Thyroid gland (tissue), 4 donors: ENCODE data around the gene MRPL9. TPM values are rescaled to one million over a fixed set of nuclear protein-coding genes. Genes with fewer than 3 reads are reported as not detected.

Source experiments
- DNase-seq, 2 donors: peaks; one replicate each; pipeline ENCODE4 v3.0.0-alpha.2; 2019
- H3K27ac ChIP-seq, 3 donors: fragments of 200-600 bp; sonication (generic); 1 replicate in 2 of 3; 2 replicates in 1 of 3; pipeline ENCODE4 v1.5.1; 2016 to 2019; ENCODE audit warnings: mild to moderate bottlenecking in 1 of 3, moderate library complexity in 1 of 3
- H3K27me3 ChIP-seq: fragments of 200-600 bp; sonication (generic); one replicate; pipeline ENCODE4 v1.5.1; 2019
- H3K36me3 ChIP-seq, 2 donors: fragments of 200-600 bp; sonication (generic); one replicate each; pipeline ENCODE4 v1.5.1; 2016 to 2019
- H3K4me1 ChIP-seq, 2 donors: fragments of 200-600 bp; sonication (generic); one replicate each; pipeline ENCODE4 v1.5.1; 2017 to 2019
- H3K4me3 ChIP-seq, 3 donors: fragments of 200-600 bp; sonication (generic); replicated peaks in 1 of 3; 1 replicate in 2 of 3; 2 replicates in 1 of 3; pipeline ENCODE4 v1.5.1; 2016; ENCODE audit warnings: mild to moderate bottlenecking in 1 of 3
- H3K9me3 ChIP-seq: fragments of 200-600 bp; sonication (generic); one replicate; pipeline ENCODE4 v1.5.1; 2017
- CTCF ChIP-seq, 6 experiments: fragments of 200-600 bp in 3 of 6; fragments of 450-650 bp in 3 of 6; sonication (generic) in 3 of 6; IDR thresholded peaks; one replicate each; pipeline ENCODE4 v1.5.1; 2016 to 2019; ENCODE audit warnings: antibody characterized with exemption in 6 of 6, mild to moderate bottlenecking in 2 of 6, inconsistent platforms in 1 of 6, moderate library complexity in 1 of 6
- POLR2A ChIP-seq, 2 donors: fragments of 450-650 bp; IDR thresholded peaks; one replicate each; pipeline ENCODE4 v1.6.1; 2017; ENCODE audit warnings: antibody characterized with exemption in 2 of 2, mild to moderate bottlenecking in 2 of 2, moderate library complexity in 1 of 2
- WGBS, 2 donors: methylation state at CpG; one replicate each; pipeline ENCODE4 v1.1.5; 2017; 5-methylcytosine and 5-hydroxymethylcytosine counted together
- intact Hi-C: fragments of 100-400 bp; cut with DNase I; formaldehyde crosslinking; loops from one replicate; pipeline ENCODE4 v1.15.1; 2023
- small RNA-seq: library from RNA; depleted of rRNA; stranded (forward); fragments of <200 nt; gene quantifications from one replicate; pipeline ENCODE3, GENCODE V24; 2016
- total RNA-seq, 4 donors: library from RNA; depleted of rRNA; stranded (reverse); fragments of >200 nt; gene quantifications; one replicate each; pipeline ENCODE4 v1.2.3, GENCODE V29; 2016

The MRPL9 gene
- total RNA-seq, 4 donors from 2014 or later: 57.2 to 66.5 (median 61.8) TPM

GRCh38 chr1:151711044-151711800, 52.1 kb downstream of the MRPL9 start:
- intact Hi-C loops: no loop called here
- Histone ChIP-seq H3K27ac (no peak overlapping the region), H3K27me3 (peaks cover 6% of the 10 kb centered on the region), H3K4me1 (no peaks in the 10 kb centered on the region), H3K36me3 (no peaks in the 10 kb centered on the region), H3K4me3 (no peak overlapping the region), H3K9me3 (no peaks in the 10 kb centered on the region)
- WGBS, 2 donors: 74 to 82% methylated on average over 20 of the region's 21 CpGs
- TF ChIP-seq CTCF (IDR thresholded peaks at IDR 0.05): no peak
- TF ChIP-seq POLR2A (IDR thresholded peaks at IDR 0.05): no peak
- no peak for DNase-seq

DNA sequence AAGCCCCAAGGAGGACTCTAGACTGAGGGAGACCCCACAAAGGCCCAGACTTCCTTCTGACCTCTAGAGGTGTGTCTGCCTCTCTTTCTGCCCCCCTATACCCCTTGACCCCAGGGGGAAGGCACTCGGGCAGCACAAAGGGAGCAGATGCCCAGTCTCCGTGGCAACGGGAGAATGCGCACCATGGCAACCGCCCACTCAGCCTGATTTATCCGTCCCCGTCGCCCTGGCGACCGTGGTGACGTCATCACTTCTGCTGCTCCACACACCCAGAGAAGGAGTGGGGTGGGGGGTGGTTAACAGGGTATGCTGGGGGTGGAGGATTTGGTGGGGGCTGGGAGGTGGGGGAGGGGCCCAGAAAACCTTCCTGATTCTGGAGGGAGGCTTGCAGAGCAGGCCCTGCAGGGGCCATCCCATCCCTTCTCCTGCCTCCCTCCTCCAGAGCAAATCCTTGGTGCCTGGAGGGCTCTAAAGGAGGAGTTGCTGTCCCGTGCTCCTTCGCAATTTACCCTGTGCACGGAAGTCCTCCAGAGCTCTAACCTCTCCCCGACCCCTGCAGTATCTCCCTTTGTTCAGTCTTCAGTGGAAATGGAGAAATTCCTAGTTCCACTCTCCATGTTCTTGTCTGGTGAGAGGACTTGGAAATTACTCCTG, 53.0 kb downstream of the MRPL9 start:
- DNase-seq: no peak
- no peak overlapping the region for H3K4me3 ChIP-seq
- TF ChIP-seq CTCF (IDR thresholded peaks at IDR 0.05): no peak
- WGBS, 2 donors: 36 to 47% methylated on average over 4 to 15 of the region's 15 CpGs
- H3K27me3 ChIP-seq: no peaks in the 10 kb centered on the region
- no peaks in the 10 kb centered on the region for H3K9me3 ChIP-seq
- H3K36me3 ChIP-seq: no peaks in the 10 kb centered on the region
- no peaks in the 10 kb centered on the region for H3K4me1 ChIP-seq
- intact Hi-C loops: no loop called here
- no peak overlapping the region for H3K27ac ChIP-seq

Small RNA genes within 50 kb of the gene (small RNA-seq; reads per million reads assigned to genes)
- not detected for gene RNU6-662P

Other genes with a start within 250 kb of the MRPL9 start
- gene TUFT1, start 223.2 kb downstream of the MRPL9 start, total RNA-seq: 1 to 10 TPM; 4.0 to 8.8 (median 5.0) TPM
- gene SNX27, start 151.4 kb downstream of the MRPL9 start, total RNA-seq: 10 to 100 TPM; 33.8 to 43.4 (median 37.9) TPM
- 1 to 10 TPM in 1 of 4 donors, not detected in 3; 1.4 TPM for gene CELF3, start 46.7 kb downstream of the MRPL9 start, total RNA-seq
- gene RIIAD1, start 42.0 kb downstream of the MRPL9 start, total RNA-seq: not detected
- gene TDRKH, start 27.0 kb upstream of the MRPL9 start, total RNA-seq: 10 to 100 TPM; 10.8 to 17.1 (median 13.1) TPM
- gene LINGO4, start 41.9 kb upstream of the MRPL9 start, total RNA-seq: under 1 TPM; 0.13 to 0.63 (median 0.24) TPM
- 10 to 100 TPM; 29.7 to 48.4 (median 38.8) TPM for gene RORC, start 68.3 kb upstream of the MRPL9 start, total RNA-seq
- 1 to 10 TPM in 1 of 4 donors, under 1 TPM in 2, not detected in 1; 0.29 to 1.3 (median 0.33) TPM for gene C2CD4D, start 76.3 kb upstream of the MRPL9 start, total RNA-seq
- not detected for gene THEM5, start 90.2 kb upstream of the MRPL9 start, total RNA-seq
- gene THEM4, start 146.0 kb upstream of the MRPL9 start, total RNA-seq: 10 to 100 TPM; 28.5 to 32.5 (median 31.3) TPM
- gene S100A10, start 230.4 kb upstream of the MRPL9 start, total RNA-seq: 10 to 100 TPM; 11.2 to 64.0 (median 35.6) TPM